ENCODE data around the gene LMAN1. TPM values are rescaled to one million over a fixed set of nuclear protein-coding genes. Genes with fewer than 3 reads are reported as not detected.

The LMAN1 gene
- total RNA-seq, 1 donor from 2014 or later, result 60.8 TPM

GRCh38 chr18:59300676-59301285 lies 58.3 kb downstream of the LMAN1 start:
- no peak for TF ChIP-seq CTCF (IDR thresholded peaks at IDR 0.05)
- Histone ChIP-seq H3K4me3 (no peak overlapping the region), H3K27ac (no peak overlapping the region), H3K27me3 (no peaks in the 10 kb centered on the region), H3K4me1 (no peaks in the 10 kb centered on the region), H3K9me3 (no peaks in the 10 kb centered on the region), H3K36me3 (no peaks in the 10 kb centered on the region)
- no peak for DNase-seq (ENCODE audit: low spot score in 2 of 2)
- intact Hi-C loops (cut with DNase I), result no loop called here

- intact Hi-C loops (cut with DNase I), result no loop called here
- H3K36me3 ChIP-seq, result no peaks in the 10 kb centered on the region
- no peak overlapping the region for H3K27ac ChIP-seq
Measured at GRCh38 chr18:59298871-59299270, 60.2 kb downstream of the LMAN1 start.

DNA sequence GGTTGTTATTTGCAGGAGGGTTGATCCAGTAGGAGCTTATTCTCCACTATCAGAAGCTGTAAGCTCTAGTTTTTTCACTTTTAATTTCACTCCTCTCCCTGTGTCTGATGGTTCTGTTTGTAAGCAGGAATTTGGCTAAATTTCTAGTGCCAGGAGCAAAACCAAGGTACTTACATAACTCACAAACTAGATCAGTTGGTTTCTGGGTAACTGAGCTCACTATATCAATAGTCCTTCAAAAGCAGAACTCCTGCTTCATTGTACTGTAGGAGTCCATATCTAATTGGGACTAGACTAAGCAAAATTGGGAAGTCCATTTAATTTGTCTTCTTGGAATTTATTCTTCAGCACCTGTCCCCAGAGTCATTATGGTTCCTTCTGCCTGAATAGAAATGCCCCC lies 65.7 kb downstream of the LMAN1 start:
- DNase-seq (ENCODE audit: low spot score in 2 of 2), result no peak
- intact Hi-C loops (cut with DNase I), result no loop called here
- Histone ChIP-seq H3K27me3 (no peaks in the 10 kb centered on the region), H3K4me1 (no peaks in the 10 kb centered on the region), H3K27ac (no peak overlapping the region), H3K4me3 (no peak overlapping the region), H3K36me3 (no peaks in the 10 kb centered on the region), H3K9me3 (no peaks in the 10 kb centered on the region)
- TF ChIP-seq CTCF (IDR thresholded peaks at IDR 0.05), result no peak

More at GRCh38 chr18:59298871-59299270, 60.2 kb downstream of the LMAN1 start:
- no peak for TF ChIP-seq CTCF (IDR thresholded peaks at IDR 0.05)
- DNase-seq (ENCODE audit: low spot score in 2 of 2), result no peak
- Histone ChIP-seq H3K4me3 (no peak overlapping the region), H3K9me3 (no peaks in the 10 kb centered on the region), H3K27me3 (no peaks in the 10 kb centered on the region), H3K4me1 (no peaks in the 10 kb centered on the region)

GRCh38 chr18:59286341-59286740 lies 72.7 kb downstream of the LMAN1 start:
- no peak for TF ChIP-seq CTCF (IDR thresholded peaks at IDR 0.05)
- intact Hi-C loops (cut with DNase I), result no loop called here
- Histone ChIP-seq H3K36me3 (no peaks in the 10 kb centered on the region), H3K4me1 (no peaks in the 10 kb centered on the region), H3K27me3 (no peaks in the 10 kb centered on the region), H3K9me3 (no peaks in the 10 kb centered on the region), H3K27ac (no peak overlapping the region), H3K4me3 (no peak overlapping the region)
- no peak for DNase-seq (ENCODE audit: low spot score in 2 of 2)

DNA sequence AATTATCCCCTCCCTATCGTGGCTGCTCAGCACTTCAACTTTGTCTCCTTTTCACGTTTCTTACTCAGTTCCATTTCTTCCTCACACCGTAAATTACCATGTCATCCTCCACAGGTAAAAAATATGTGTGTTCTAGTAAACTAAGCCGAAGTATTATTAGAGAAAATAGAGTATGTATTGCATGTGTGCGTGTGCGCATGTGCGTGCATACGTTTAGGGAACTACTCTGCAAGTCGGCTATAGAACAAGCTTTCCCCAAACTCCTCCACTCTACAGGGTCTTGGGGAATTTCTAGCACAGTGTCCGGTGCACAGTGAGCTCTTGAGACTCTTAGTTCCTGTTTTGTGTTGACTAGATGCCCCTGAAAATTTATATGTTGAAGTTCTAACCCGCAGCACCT lies 76.7 kb downstream of the LMAN1 start:
- Histone ChIP-seq H3K27ac (no peak overlapping the region), H3K9me3 (no peaks in the 10 kb centered on the region), H3K4me3 (no peak overlapping the region), H3K36me3 (no peaks in the 10 kb centered on the region), H3K27me3 (no peaks in the 10 kb centered on the region), H3K4me1 (no peaks in the 10 kb centered on the region)
- intact Hi-C loops (cut with DNase I), result no loop called here
- no peak for TF ChIP-seq CTCF (IDR thresholded peaks at IDR 0.05)
- no peak for DNase-seq (ENCODE audit: low spot score in 2 of 2)

GRCh38 chr18:59279722-59280121 lies 79.3 kb downstream of the LMAN1 start:
- Histone ChIP-seq H3K27me3 (no peaks in the 10 kb centered on the region), H3K27ac (no peak overlapping the region), H3K9me3 (no peaks in the 10 kb centered on the region), H3K4me1 (no peaks in the 10 kb centered on the region), H3K36me3 (no peaks in the 10 kb centered on the region), H3K4me3 (no peak overlapping the region)
- no peak for DNase-seq (ENCODE audit: low spot score in 2 of 2)
- TF ChIP-seq CTCF (IDR thresholded peaks at IDR 0.05), result no peak
- intact Hi-C loops (cut with DNase I), result no loop called here

Data from ascending aorta (tissue), 2 donors.